HEK293 (cell line): ENCODE measurements around the gene IFI6.

Experiments used
- CTCF ChIP-seq: fragments of 450-650 bp; formaldehyde crosslinking; IDR thresholded peaks from 2 replicates; pipeline ENCODE4 v1.5.1; 2016; ENCODE audit warnings: missing biosample characterization, missing genetic modification characterization
- HOXC10 ChIP-seq: sonication (generic); formaldehyde crosslinking; IDR thresholded peaks from 2 replicates; pipeline ENCODE4 v1.8.1; 2023; ENCODE audit warnings: mild to moderate bottlenecking, missing genetic modification reagents
- PATZ1 ChIP-seq: fragments of 450-650 bp; formaldehyde crosslinking; IDR thresholded peaks from 2 replicates; pipeline ENCODE4 v1.5.1; 2016; ENCODE audit warnings: missing biosample characterization, missing genetic modification characterization
- PBX3 ChIP-seq: sonication (generic); formaldehyde crosslinking; IDR thresholded peaks from 2 replicates; pipeline ENCODE4 v1.8.1; 2022; ENCODE audit warnings: mild to moderate bottlenecking, moderate library complexity, missing genetic modification reagents
- ZBTB20 ChIP-seq: fragments of 450-650 bp; formaldehyde crosslinking; IDR thresholded peaks from 2 replicates; pipeline ENCODE4 v1.5.1; 2016; ENCODE audit warnings: missing biosample characterization, missing genetic modification characterization
- ZNF510 ChIP-seq: fragments of 450-650 bp; formaldehyde crosslinking; IDR thresholded peaks from 2 replicates; pipeline ENCODE4 v1.5.1; 2018; ENCODE audit warnings: mild to moderate bottlenecking, missing genetic modification characterization, missing biosample characterization; ENCODE audit not compliant: insufficient replicate concordance
- ZNF561 ChIP-seq: fragments of 450-650 bp; IDR thresholded peaks from 2 replicates; pipeline ENCODE4 v1.5.1; 2018; ENCODE audit warnings: missing biosample characterization, missing genetic modification characterization, borderline replicate concordance
- ZNF704 ChIP-seq: fragments of 450-650 bp; formaldehyde crosslinking; IDR thresholded peaks from 2 replicates; pipeline ENCODE4 v1.5.1; 2016; ENCODE audit warnings: missing biosample characterization, missing genetic modification characterization
- ZNF777 ChIP-seq: fragments of 450-650 bp; formaldehyde crosslinking; IDR thresholded peaks from 2 replicates; pipeline ENCODE4 v1.5.1; 2017; ENCODE audit warnings: missing biosample characterization, missing genetic modification characterization, borderline replicate concordance

- TF ChIP-seq HOXC10 (CRISPR knock-in tag), result no peak
- TF ChIP-seq CTCF (tag by site-specific recombination), result 0 out of 2 replicates have a peak, but pooled peaks have one; percentile 19
- TF ChIP-seq ZBTB20 (tag by site-specific recombination), result no peak
- TF ChIP-seq PATZ1 (tag by site-specific recombination), result no peak
- TF ChIP-seq ZNF704 (tag by site-specific recombination), result no peak
- TF ChIP-seq ZNF510 (tag by site-specific recombination), result no peak
- no peak for TF ChIP-seq ZNF777
- TF ChIP-seq ZNF561 (tag by site-specific recombination), result no peak
- no peak for TF ChIP-seq PBX3 (CRISPR knock-in tag)
Observed at GRCh38 chr1:27719286-27720251, 47.6 kb upstream of the IFI6 start.
